Measurements from ENCODE around the gene MAP3K13.

Gene MAP3K13

DNA sequence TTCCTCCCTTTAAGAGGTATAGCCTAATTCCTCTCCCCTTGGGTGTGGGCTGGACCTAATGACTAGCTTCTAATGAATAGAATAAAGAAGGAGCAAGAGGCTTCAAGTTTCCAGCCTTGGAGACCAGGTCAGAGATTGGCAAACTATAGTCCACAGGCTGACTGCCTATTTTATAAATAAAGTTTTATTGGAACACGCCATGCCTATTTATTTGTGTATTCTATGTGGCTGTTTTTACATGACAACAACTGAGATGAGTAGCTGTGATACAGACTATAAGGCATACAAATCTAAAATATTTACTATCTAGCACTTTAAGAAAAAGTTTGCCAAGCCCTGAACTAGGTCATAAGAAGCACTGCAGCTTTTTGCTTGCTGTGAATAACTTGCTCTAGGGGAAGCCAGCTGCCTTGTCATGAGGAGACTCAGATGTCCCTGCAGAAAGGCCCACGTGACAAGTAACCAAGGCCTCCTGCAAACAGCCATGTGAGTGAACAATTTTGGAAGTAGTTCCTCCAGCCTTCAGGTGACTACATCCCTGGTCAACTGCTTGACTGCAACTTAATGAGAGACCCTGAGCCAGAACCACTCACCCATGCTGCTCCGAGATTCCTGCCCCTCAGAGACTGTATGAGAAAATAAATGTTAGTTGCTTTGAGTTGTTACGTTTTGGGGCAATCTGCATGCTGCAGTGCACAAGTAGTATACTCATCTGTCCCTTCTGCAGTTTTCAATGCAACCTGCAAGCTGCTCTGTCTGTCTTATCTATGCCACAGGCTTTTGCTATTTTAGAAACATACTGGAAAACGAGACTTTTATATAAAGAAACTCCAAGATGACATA lies 21.1 kb upstream of the MAP3K13 start:
- TF ChIP-seq CTCF (conservative IDR thresholded peaks at IDR 0.05; ENCODE audit: low read length) = no peak
- no peak for DNase-seq (ENCODE audit: low read depth)
- H3K4me3 ChIP-seq (ENCODE audit: low read length) = no peak overlapping the region

GRCh38 chr3:185342459-185343174 lies 20.3 kb upstream of the MAP3K13 start:
- no peak for DNase-seq (ENCODE audit: low read depth)
- no peak for TF ChIP-seq CTCF (conservative IDR thresholded peaks at IDR 0.05; ENCODE audit: low read length)
- no peak overlapping the region for H3K4me3 ChIP-seq (ENCODE audit: low read length)

DNA sequence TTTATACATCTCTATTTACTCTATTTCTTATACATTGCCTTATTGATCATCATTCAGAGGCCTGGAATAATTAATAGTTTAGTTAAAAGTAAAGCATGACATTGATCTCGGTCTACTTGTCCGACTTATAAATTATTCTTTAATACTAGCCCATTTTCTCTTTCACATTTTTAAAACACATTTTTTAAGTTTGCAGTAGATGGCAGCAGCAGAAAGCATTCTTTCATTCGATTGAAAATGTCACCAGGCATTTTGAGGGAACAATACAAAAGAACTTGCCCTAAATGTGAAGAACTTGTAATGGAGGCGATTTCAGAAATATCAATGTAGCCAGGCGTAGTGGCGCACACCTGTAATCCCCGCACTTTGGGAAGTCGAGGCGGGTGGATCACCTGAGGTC lies 15.5 kb upstream of the MAP3K13 start:
- TF ChIP-seq CTCF (conservative IDR thresholded peaks at IDR 0.05; ENCODE audit: low read length) = no peak
- DNase-seq (ENCODE audit: low read depth) = no peak
- H3K4me3 ChIP-seq (ENCODE audit: low read length) = no peak overlapping the region

DNA sequence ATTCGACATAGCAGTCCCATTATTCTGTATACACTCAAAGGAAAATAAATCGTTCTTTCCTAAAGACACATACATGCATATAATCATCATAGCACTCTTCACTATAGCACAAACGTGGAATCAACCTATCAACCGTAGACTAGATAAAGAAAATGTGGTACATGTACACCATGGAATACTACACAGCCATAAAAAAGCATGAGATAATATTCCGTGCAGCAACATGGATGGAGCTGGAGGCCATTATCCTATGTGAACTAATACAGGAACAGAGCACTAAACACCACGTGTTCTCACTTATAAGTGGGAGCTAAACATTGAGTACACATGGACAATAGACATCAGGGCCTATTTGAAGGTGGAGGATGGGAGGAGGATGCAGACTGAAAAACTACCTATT lies 12.1 kb upstream of the MAP3K13 start:
- no peak for TF ChIP-seq CTCF (conservative IDR thresholded peaks at IDR 0.05; ENCODE audit: low read length)
- H3K4me3 ChIP-seq (ENCODE audit: low read length) = no peak overlapping the region
- DNase-seq (ENCODE audit: low read depth) = no peak

DNA sequence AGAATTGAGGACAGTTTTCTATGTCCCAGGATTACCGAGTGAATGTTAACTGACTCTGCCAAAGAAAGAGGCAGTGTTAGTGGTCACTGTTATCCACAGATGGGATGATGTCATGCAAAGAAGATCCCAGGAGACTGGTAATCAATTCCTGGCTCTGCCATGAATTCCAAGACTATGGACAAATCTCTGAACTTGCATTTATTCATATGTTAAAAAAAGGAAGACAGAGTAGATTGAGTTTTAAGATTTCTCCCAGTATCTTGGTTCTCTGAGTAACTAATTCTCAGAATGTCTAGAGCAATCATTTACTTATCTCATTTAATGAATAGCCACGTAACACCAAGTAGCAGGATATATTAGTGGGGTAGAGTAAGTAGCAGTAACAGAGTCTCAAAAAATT lies 11.5 kb upstream of the MAP3K13 start:
- TF ChIP-seq CTCF (conservative IDR thresholded peaks at IDR 0.05; ENCODE audit: low read length) = no peak
- peak; percentile 61 for DNase-seq (ENCODE audit: low read depth)
- no peak overlapping the region for H3K4me3 ChIP-seq (ENCODE audit: low read length)

DNA sequence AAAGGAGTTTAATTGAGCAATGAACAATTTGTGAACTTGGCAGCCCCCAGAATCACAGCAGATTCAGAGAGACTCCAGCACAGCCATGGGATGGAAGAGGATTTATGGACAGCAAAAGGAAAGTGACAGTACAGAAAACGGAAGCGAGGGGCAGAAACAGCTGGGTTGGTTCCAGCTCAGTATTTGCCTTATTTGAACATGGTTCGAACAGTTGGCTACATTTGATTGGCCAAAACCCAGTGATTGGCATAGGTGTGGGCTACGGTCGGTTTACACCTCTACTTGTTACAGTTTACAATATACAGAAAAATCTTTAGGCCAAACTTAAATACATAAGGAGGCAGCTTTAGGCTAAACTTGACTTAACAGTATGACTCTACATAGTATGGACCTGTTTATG lies 9.7 kb upstream of the MAP3K13 start:
- no peak overlapping the region for H3K4me3 ChIP-seq (ENCODE audit: low read length)
- no peak for TF ChIP-seq CTCF (conservative IDR thresholded peaks at IDR 0.05; ENCODE audit: low read length)

More for the DNA sequence above, 9.7 kb upstream of the MAP3K13 start:
- no peak for DNase-seq (ENCODE audit: low read depth)

Data from AG10803 (cell line).